ENCODE measurements around the gene MYO18B.

DNA sequence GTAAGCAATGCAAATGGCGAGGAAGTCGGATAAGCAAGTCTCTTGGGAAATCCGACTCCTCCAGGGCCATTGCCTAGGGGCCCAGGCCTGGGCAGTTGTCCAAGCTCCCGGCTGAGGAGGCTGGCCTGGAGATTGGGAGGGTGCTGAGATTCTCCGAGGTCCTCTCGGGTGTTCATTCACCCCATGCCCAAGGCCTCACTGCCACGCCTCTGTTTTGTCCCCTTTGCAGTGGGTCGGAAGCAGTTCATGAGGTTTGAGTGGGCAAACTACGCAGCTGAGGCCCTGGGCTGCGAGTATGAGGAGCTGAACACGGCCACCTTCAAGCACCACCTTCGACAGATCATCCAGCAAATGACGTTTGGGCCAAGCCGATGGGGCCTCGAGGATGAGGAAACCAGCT is 81.3 kb downstream of the MYO18B start:
- TF ChIP-seq POLR2A (IDR thresholded peaks at IDR 0.05; ENCODE audit: low read depth, low read length) (no peak), JUN (IDR thresholded peaks at IDR 0.05; ENCODE audit: borderline replicate concordance, insufficient read depth, insufficient read length, low read depth) (no peak), MYC (IDR thresholded peaks at IDR 0.05; ENCODE audit: low read depth, low read length) (no peak)
- TF ChIP-seq, protein P1, sequence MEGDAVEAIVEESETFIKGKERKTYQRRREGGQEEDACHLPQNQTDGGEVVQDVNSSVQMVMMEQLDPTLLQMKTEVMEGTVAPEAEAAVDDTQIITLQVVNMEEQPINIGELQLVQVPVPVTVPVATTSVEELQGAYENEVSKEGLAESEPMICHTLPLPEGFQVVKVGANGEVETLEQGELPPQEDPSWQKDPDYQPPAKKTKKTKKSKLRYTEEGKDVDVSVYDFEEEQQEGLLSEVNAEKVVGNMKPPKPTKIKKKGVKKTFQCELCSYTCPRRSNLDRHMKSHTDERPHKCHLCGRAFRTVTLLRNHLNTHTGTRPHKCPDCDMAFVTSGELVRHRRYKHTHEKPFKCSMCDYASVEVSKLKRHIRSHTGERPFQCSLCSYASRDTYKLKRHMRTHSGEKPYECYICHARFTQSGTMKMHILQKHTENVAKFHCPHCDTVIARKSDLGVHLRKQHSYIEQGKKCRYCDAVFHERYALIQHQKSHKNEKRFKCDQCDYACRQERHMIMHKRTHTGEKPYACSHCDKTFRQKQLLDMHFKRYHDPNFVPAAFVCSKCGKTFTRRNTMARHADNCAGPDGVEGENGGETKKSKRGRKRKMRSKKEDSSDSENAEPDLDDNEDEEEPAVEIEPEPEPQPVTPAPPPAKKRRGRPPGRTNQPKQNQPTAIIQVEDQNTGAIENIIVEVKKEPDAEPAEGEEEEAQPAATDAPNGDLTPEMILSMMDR (IDR thresholded peaks at IDR 0.05; ENCODE audit: extremely low read depth in 1 of 2, insufficient read depth in 1 of 2, low read depth in 1 of 2, low read length in 2 of 2): no peak

Measured in endothelial cell of umbilical vein (primary cell).